CD4-positive, alpha-beta T cell (primary cell): Measurements from ENCODE around the gene TTC23L. TPM values are rescaled to one million over a fixed set of nuclear protein-coding genes. Genes with fewer than 3 reads are reported as not detected.
"Not testable (repeated sequence)": the region's sequence is repeated elsewhere in the genome, so short reads cannot be mapped to it uniquely, and the experiment has no call there.

Experiments
- ATAC-seq: fragments of 200-7000 bp; cut with Tn5 transposase; one replicate; pipeline ENCODE4 v1.10.0; 2022; ENCODE audit warnings: mild to moderate bottlenecking; ENCODE audit not compliant: poor library complexity
- CTCF ChIA-PET: fragments of 350-600 bp; sonication (Branson Sonifier 250); formaldehyde crosslinking; loops from one replicate; lab custom pipeline; 2021; ENCODE audit warnings: antibody characterized with exemption, inconsistent platforms; lab: Charles Lee
- POLR2A ChIA-PET: fragments of 350-600 bp; sonication (Branson Sonifier 250); formaldehyde crosslinking; loops from one replicate; lab custom pipeline; 2021; ENCODE audit warnings: antibody characterized with exemption, inconsistent platforms; lab: Charles Lee
- DNase-seq, 14 experiments: peaks; one replicate each; pipeline ENCODE4 v3.0.0-alpha.2; 2013 to 2020; ENCODE audit warnings: mixed read lengths in 2 of 14
- H3K27ac ChIP-seq, 2 donors: one replicate each; pipeline versions ENCODE4 v1.5.1 to v1.7.0; 2013; ENCODE audit warnings: low read length in 2 of 2, low read depth in 1 of 2, mild to moderate bottlenecking in 1 of 2
- H3K27me3 ChIP-seq, 2 experiments: 1 replicate in 1 of 2; 2 replicates in 1 of 2; pipeline versions ENCODE4 v1.6.1 to v1.7.0; 2013; ENCODE audit warnings: low read length in 2 of 2, control low read depth in 1 of 2, mild to moderate bottlenecking in 1 of 2, moderate library complexity in 1 of 2; ENCODE audit not compliant: insufficient read depth in 2 of 2, control insufficient read depth in 1 of 2
- H3K36me3 ChIP-seq: one replicate; pipeline ENCODE4 v1.6.1; 2013; ENCODE audit warnings: low read length, control low read depth; ENCODE audit not compliant: insufficient read depth
- H3K4me1 ChIP-seq: one replicate; pipeline ENCODE4 v1.6.1; 2013; ENCODE audit warnings: low read length, control low read depth; ENCODE audit not compliant: insufficient read depth
- H3K4me3 ChIP-seq: one replicate; pipeline ENCODE4 v1.5.1; 2013; ENCODE audit warnings: mild to moderate bottlenecking, low read length, moderate library complexity
- H3K9me3 ChIP-seq, 2 experiments: 1 replicate in 1 of 2; 2 replicates in 1 of 2; pipeline versions ENCODE4 v1.6.1 to v1.7.0; 2013; ENCODE audit warnings: low read length in 2 of 2, mild to moderate bottlenecking in 2 of 2, control low read depth in 1 of 2, moderate library complexity in 1 of 2; ENCODE audit not compliant: control insufficient read depth in 1 of 2, insufficient read depth in 1 of 2
- H3K27ac Mint-ChIP-seq: one replicate; pipeline ENCODE4 v1.8.0; 2020; ENCODE audit warnings: mixed read lengths
- H3K27me3 Mint-ChIP-seq: one replicate; pipeline ENCODE4 v1.8.0; 2021; ENCODE audit warnings: mixed read lengths
- H3K36me3 Mint-ChIP-seq: one replicate; pipeline ENCODE4 v1.8.0; 2021; ENCODE audit warnings: low read depth, mixed read lengths
- H3K4me1 Mint-ChIP-seq: one replicate; pipeline ENCODE4 v1.8.0; 2021; ENCODE audit warnings: low read depth, mixed read lengths
- H3K4me3 Mint-ChIP-seq: one replicate; pipeline ENCODE4 v1.8.0; 2020; ENCODE audit warnings: mild to moderate bottlenecking, mixed read lengths
- H3K9me3 Mint-ChIP-seq: one replicate; pipeline ENCODE4 v1.8.0; 2020; ENCODE audit warnings: mixed read lengths
- intact Hi-C, 2 experiments: fragments of 100-400 bp; cut with DNase I in 1 of 2; cut with micrococcal nuclease in 1 of 2; formaldehyde crosslinking; loops; one replicate each; pipeline versions ENCODE4 v1.15.1 to v1.9.0; 2023 to 2025; cut with DNase I, micrococcal nuclease
- total RNA-seq, 174 experiments: library from RNA in 2 of 174; stranded (reverse) in 2 of 174; gene quantifications; one replicate each; pipeline ENCODE4 v1.2.3 and lab custom pipeline; 2021 to 2026
- TF ChIP-seq, protein P1 (sequence below): fragments of 200-600 bp; IDR thresholded peaks from one replicate; pipeline ENCODE4 v1.8.0; 2022; ENCODE audit warnings: antibody characterized with exemption, mild to moderate bottlenecking

Gene TTC23L
- total RNA-seq, 2 experiments from 2014 or later: 0.20 TPM; not detected in 1

DNA sequence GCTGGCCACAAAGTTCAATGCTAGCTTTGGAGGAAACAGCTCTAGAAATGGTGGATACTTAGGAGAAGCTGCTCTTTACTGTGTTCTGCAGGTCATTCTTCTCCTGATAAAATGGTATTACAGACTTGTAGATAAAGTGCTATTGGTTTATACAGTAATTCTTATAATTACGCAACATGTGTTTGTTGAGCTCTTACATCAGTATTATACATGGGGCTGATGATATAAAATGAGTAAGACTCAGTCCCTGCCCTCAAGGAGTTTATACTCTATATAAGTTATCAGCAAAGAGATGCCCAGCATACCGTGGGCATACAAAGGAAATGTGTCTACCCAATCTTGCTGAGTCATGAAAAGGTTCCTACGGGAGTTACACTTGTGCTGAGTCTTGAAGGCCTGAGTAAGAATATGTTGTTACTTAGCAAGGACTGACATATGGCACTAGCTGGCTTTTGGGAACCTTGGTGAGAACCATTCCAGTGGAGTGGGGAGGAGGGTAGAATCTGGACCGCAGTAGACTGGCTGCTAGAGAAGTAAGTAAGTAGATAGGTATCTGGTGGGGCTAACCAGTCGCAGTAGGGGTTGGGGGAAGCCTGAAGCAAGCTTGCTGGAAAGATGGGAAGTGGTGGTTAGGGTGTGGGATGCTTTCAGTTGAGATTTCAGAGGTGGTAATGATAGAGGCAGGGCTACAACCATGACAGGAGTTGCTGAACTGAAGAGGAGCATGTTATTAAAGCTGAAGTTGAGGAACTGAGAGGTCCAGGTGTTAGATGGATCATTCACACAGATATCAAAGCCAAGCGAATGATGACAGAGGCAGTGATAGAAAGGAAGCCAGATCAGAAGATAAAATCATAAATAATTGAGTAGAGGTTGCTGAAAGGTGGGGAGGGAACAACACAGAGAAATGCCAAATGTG lies 11.1 kb upstream of the TTC23L start:
- CTCF ChIA-PET: interaction anchor here (1.2 kb wide), 1 partner anchor 11 kb away, joined by 3 read pairs; the partner anchor contains the start of gene TTC23L
- TF ChIP-seq, protein P1, sequence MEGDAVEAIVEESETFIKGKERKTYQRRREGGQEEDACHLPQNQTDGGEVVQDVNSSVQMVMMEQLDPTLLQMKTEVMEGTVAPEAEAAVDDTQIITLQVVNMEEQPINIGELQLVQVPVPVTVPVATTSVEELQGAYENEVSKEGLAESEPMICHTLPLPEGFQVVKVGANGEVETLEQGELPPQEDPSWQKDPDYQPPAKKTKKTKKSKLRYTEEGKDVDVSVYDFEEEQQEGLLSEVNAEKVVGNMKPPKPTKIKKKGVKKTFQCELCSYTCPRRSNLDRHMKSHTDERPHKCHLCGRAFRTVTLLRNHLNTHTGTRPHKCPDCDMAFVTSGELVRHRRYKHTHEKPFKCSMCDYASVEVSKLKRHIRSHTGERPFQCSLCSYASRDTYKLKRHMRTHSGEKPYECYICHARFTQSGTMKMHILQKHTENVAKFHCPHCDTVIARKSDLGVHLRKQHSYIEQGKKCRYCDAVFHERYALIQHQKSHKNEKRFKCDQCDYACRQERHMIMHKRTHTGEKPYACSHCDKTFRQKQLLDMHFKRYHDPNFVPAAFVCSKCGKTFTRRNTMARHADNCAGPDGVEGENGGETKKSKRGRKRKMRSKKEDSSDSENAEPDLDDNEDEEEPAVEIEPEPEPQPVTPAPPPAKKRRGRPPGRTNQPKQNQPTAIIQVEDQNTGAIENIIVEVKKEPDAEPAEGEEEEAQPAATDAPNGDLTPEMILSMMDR: no peak
- Mint-ChIP-seq H3K9me3 (no peaks in the 10 kb centered on the region), H3K27me3 (peaks cover 5% of the 10 kb centered on the region), H3K27ac (no peak overlapping the region), H3K4me3 (no peak overlapping the region), H3K36me3 (no peaks in the 10 kb centered on the region), H3K4me1 (no peaks in the 10 kb centered on the region)
- POLR2A ChIA-PET: no interaction called here
- Histone ChIP-seq H3K36me3 (no peaks in the 10 kb centered on the region), H3K4me3 (no peak overlapping the region), H3K27ac (no peak overlapping the region), H3K27me3 (peaks cover 0 to 3% of the 10 kb centered on the region in 2 experiments), H3K9me3 (no peaks in the 10 kb centered on the region), H3K4me1 (no peaks in the 10 kb centered on the region)
- intact Hi-C loops: no loop called here
- no peak for ATAC-seq
- DNase-seq: no peak

DNA sequence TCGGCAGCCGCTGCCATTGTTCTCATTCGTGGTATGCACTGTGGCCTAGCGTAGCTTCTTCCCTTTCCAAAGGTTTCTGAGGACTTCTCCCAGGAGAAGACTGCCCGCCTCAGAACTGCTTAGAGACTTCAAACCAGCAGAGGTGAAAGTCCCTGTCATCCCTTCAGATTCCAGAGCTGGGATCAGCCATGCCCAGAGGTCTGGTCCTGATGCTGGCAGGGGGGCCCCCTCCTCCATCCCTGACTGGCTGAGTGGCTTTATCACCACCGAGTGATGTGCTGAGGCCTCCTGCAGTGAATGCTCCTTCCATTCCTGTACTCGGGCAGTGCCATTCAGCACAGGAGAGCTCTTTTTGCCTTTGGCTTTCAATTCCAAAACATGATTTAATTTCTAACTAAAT lies 8.1 kb upstream of the TTC23L start:
- H3K36me3 Mint-ChIP-seq, CTCF ChIA-PET, POLR2A ChIA-PET, H3K4me1 ChIP-seq, H3K4me1 Mint-ChIP-seq, H3K27me3 ChIP-seq, ATAC-seq, H3K9me3 Mint-ChIP-seq, H3K4me3 ChIP-seq, H3K9me3 ChIP-seq, H3K27me3 Mint-ChIP-seq, H3K36me3 ChIP-seq, DNase-seq, H3K27ac ChIP-seq, H3K27ac Mint-ChIP-seq, H3K4me3 Mint-ChIP-seq: not testable (repeated sequence)
- intact Hi-C loops: loop anchor here in 1 of 2 experiments (10.0 kb wide), 1 partner anchor 1324 kb away; the partner anchor contains the start of genes LMBRD2 and SKP2

DNA sequence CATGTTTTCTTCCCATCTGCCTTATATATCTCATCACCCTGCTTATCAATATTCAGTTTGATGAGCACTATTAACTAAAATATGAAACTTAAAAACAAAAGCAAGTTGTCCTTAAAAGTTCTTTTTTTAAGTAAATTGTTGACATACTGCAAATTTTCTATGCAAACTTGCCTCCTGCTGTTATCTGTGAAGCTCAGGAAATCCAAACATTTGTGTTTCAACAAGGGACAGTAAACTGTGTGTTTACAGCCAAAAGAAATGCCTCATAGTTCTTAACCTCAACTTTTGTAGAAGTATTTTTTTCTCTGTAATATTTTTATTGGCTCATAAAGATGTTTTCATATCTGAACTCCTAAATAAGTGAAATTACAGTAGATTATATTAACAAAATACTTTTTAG lies 7.7 kb upstream of the TTC23L start:
- Histone ChIP-seq H3K4me1 (no peaks in the 10 kb centered on the region), H3K4me3 (no peak overlapping the region), H3K27me3 (no peaks in the 10 kb centered on the region), H3K9me3 (no peaks in the 10 kb centered on the region), H3K27ac (no peak overlapping the region), H3K36me3 (no peaks in the 10 kb centered on the region)
- Mint-ChIP-seq H3K4me3 (no peak overlapping the region), H3K36me3 (no peaks in the 10 kb centered on the region), H3K4me1 (no peaks in the 10 kb centered on the region), H3K27me3 (no peaks in the 10 kb centered on the region), H3K9me3 (no peaks in the 10 kb centered on the region), H3K27ac (no peak overlapping the region)
- TF ChIP-seq, protein P1: no peak
- POLR2A ChIA-PET: no interaction called here
- intact Hi-C loops: loop anchor here in 1 of 2 experiments (10.0 kb wide), 1 partner anchor 1323 kb away; the partner anchor contains the start of genes LMBRD2 and SKP2
- CTCF ChIA-PET: no interaction called here
- ATAC-seq (no peak), DNase-seq (no peak)
